Epithelial cell of proximal tubule (primary cell): ENCODE data around the gene RBM7. TPM values are rescaled to one million over a fixed set of nuclear protein-coding genes. Genes with fewer than 3 reads are reported as not detected.

ENCODE experiments used
- DNase-seq: peaks from one replicate; pipeline ENCODE4 v3.0.0-alpha.2; 2011; ENCODE audit warnings: low read depth
- H3K4me3 ChIP-seq: 2 replicates; pipeline ENCODE4 v1.5.1; 2011; ENCODE audit warnings: low read depth, mild to moderate bottlenecking, low read length
- total RNA-seq: library from RNA; depleted of rRNA; stranded (reverse); fragments of >200 nt; gene quantifications from 2 replicates; pipeline ENCODE4 v1.2.3, GENCODE V29; 2015
- TF ChIP-seq, protein P1 (sequence below): conservative IDR thresholded peaks from 2 replicates; pipeline ENCODE4 v1.5.1; 2012; ENCODE audit warnings: low read depth, mild to moderate bottlenecking, low read length

The RBM7 gene
- total RNA-seq, 1 donor from 2014 or later, result 15.2 TPM

DNA sequence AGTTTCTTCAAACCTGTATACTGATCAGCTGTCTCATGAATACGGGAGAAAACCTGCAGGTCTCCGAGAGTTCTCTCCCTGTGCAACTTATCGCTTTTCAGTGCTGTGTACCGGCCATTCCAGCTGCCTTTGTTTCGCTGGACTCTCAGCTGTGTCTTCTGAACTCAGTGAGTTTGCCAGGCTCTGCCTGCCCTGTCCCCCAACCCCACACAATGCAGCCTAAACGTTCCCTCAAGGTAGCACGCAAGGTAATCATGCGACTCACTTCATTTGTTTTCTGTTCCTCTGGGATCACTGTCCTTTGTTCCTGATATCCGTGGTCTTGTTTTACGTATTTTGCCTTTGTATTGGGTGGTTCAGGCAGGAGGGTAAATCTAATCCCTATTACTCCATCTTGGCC is 13.5 kb downstream of the RBM7 start:
- DNase-seq, result no peak
- H3K4me3 ChIP-seq, result no peak overlapping the region
- TF ChIP-seq, protein P1, sequence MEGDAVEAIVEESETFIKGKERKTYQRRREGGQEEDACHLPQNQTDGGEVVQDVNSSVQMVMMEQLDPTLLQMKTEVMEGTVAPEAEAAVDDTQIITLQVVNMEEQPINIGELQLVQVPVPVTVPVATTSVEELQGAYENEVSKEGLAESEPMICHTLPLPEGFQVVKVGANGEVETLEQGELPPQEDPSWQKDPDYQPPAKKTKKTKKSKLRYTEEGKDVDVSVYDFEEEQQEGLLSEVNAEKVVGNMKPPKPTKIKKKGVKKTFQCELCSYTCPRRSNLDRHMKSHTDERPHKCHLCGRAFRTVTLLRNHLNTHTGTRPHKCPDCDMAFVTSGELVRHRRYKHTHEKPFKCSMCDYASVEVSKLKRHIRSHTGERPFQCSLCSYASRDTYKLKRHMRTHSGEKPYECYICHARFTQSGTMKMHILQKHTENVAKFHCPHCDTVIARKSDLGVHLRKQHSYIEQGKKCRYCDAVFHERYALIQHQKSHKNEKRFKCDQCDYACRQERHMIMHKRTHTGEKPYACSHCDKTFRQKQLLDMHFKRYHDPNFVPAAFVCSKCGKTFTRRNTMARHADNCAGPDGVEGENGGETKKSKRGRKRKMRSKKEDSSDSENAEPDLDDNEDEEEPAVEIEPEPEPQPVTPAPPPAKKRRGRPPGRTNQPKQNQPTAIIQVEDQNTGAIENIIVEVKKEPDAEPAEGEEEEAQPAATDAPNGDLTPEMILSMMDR, result no peak

DNA sequence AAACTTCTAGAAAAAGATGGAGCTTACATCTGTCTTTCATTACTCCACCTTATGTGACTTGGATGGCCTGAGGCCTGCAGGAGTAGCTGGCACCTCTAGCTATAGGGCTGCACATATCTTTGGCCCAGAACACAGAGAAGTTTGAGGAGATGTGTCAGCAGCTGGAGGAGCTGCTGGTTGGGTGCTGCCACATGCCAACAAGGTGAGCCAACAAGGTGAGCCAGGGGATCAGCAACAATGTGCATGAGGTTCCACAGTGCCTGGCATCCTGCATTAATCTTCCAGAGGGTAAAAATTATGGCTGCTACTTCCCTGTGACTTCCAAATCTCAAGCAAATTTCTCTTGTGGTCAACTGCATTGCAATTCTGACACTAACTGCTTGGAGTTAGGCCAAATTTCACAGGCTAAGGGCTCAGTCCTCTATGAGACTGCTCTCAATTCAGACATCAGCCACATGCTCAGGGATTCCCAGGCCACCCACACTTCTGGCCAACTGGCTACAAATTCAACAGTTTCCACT is 16.0 kb downstream of the RBM7 start:
- H3K4me3 ChIP-seq, result no peak overlapping the region
- TF ChIP-seq, protein P1, result no peak
- no peak for DNase-seq

DNA sequence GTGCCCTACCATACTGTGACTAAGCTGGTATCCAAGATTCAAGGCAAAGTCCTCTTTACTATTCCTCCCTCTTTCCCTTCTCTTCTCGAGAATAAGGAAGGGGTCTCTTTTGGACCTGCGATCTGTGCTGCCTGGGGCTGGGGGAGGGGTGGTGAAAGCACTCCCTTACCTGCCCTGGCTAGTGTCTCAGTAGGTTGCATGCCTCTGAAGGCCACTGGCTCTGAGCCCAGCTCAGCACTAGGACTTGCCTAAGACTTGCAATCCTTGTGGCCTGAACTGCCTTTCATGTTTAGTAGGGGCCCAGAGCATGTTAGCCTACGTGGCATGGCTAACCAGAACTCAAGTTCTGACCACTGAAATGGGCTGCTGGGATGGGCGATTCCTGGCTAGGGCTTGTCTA is 25.8 kb downstream of the RBM7 start:
- DNase-seq, result no peak
- TF ChIP-seq, protein P1, result no peak
- no peak overlapping the region for H3K4me3 ChIP-seq

DNA sequence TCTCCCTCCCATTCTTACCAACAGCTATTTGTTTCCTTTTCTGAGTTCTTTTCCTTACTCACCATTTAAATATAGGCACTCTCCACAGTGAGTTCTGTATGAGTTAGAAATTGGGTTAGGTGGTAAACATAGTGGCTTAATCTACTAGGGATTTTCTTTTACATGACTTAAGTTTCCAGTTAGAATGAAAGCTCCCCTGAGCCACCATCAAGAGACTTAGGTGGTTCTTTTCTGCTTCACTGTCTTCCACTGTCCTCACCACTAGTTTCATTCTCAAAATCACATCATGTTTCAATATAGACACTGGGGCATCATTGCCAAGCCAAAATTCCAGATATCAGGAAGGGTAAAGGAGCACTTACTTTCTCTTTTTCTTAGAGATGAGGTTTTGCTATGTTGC is 29.8 kb downstream of the RBM7 start:
- no peak for DNase-seq
- TF ChIP-seq, protein P1, result no peak
- no peak overlapping the region for H3K4me3 ChIP-seq

DNA sequence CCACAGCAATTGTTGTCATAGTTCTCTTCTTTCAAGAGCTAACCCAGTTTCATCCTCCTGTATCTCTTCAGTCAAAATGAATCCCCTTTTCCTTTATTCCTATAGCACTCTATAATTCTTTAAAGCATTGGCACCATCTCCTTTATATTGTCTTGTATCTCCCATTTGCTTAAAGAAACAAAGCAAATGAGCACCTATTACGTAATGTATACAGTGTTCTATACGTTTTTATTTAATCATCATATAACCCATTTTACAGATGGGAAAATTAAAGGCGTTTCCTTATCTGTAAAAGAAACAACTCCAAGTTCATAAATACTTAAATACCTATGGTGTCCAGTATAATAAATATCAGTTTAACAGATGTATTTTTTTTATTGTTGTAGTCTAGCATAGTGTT is 32.4 kb downstream of the RBM7 start:
- TF ChIP-seq, protein P1, result no peak
- DNase-seq, result no peak
- H3K4me3 ChIP-seq, result no peak overlapping the region

DNA sequence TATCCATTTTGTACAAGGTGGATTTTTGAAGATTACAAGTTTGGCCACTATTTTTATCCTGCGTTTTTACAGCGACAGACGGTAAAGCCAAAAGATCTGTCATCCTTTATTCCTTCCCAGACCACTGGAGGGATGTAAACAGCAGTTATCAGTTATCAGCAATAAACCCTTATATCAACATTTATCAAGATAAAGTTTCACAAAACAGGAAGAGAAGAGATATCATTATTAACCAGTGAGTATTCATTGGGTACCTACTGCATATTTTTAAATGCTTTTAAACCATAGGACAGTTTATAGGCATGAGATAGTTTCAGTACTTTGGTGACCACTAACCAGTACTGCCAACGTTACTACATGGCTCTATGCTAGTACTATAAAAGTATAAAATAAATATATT is 32.9 kb downstream of the RBM7 start:
- TF ChIP-seq, protein P1, result no peak
- H3K4me3 ChIP-seq, result no peak overlapping the region
- no peak for DNase-seq

DNA sequence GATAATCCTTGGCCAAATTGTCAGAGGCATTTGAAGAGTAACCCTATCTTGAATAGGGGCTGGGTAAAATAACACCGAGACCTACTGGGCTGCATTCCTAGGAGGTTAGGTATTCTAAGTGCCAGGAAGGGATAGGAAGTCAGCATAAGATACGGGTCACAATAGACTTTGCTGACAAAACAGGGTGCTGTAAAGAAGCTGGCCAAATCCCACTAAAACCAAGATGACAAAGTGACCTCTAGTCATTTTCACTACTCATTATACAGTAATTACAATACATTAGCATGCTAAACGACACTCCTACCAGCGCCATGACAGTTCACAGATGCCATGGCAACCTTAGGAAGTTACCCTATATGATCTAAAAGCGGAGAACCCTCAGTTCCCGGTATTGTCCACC is 37.8 kb downstream of the RBM7 start:
- TF ChIP-seq, protein P1, result no peak
- H3K4me3 ChIP-seq, result no peak overlapping the region
- no peak for DNase-seq
